Fibroblast of villous mesenchyme (primary cell): ENCODE data around the gene MYG1. TPM values are rescaled to one million over a fixed set of nuclear protein-coding genes. Genes with fewer than 3 reads are reported as not detected.

Experiments
- DNase-seq: peaks from one replicate; pipeline ENCODE4 v3.0.0-alpha.2; 2010; ENCODE audit warnings: low read depth
- H3K4me3 ChIP-seq: 2 replicates; pipeline ENCODE4 v1.5.1; 2011; ENCODE audit warnings: low read depth, mild to moderate bottlenecking, low read length
- CTCF ChIP-seq: IDR thresholded peaks from 2 replicates; pipeline ENCODE4 v1.5.1; 2012; ENCODE audit warnings: low read depth, mild to moderate bottlenecking, low read length; ENCODE audit not compliant: insufficient read depth
- total RNA-seq: library from RNA; depleted of rRNA; stranded (reverse); fragments of >200 nt; gene quantifications from 2 replicates; pipeline ENCODE4 v1.2.3, GENCODE V29; 2012

The MYG1 gene
- total RNA-seq, 1 donor: 30.2 TPM

- H3K4me3 ChIP-seq: no peak overlapping the region
- TF ChIP-seq CTCF: no peak
- DNase-seq: no peak
Measured at GRCh38 chr12:53347905-53348304, 48.4 kb downstream of the MYG1 start.

- DNase-seq: peak; percentile 90
- no peak overlapping the region for H3K4me3 ChIP-seq
- peak; percentile 82 for TF ChIP-seq CTCF
Measured at GRCh38 chr12:53352331-53353256, 53.1 kb downstream of the MYG1 start.

- no peak for DNase-seq
- no peak overlapping the region for H3K4me3 ChIP-seq
- no peak for TF ChIP-seq CTCF
Measured at GRCh38 chr12:53353257-53353655, 53.8 kb downstream of the MYG1 start.

- DNase-seq: no peak
- no peak for TF ChIP-seq CTCF
- H3K4me3 ChIP-seq: no peak overlapping the region
Measured at GRCh38 chr12:53355121-53355520, 55.6 kb downstream of the MYG1 start.

Other genes starting within 250 kb of the MYG1 start
- 36.7 and 46.1 TPM in 2 replicates for gene TNS2, start 249.6 kb upstream of the MYG1 start, total RNA-seq
- gene SPRYD3, start 220.3 kb upstream of the MYG1 start, total RNA-seq: 17.4 and 19.4 TPM in 2 replicates
- gene IGFBP6, start 202.0 kb upstream of the MYG1 start, total RNA-seq: 277 and 396 TPM in 2 replicates
- not detected in 2 replicates for gene SOAT2, start 196.2 kb upstream of the MYG1 start, total RNA-seq
- gene ZNF740, start 119.0 kb upstream of the MYG1 start, total RNA-seq: 10.6 and 10.8 TPM in 2 replicates
- 5.5 and 7.8 TPM in 2 replicates for gene CSAD, start 118.8 kb upstream of the MYG1 start, total RNA-seq
- gene ITGB7, start 92.4 kb upstream of the MYG1 start, total RNA-seq: under 0.01 TPM in 1 of 2 replicates, not detected in the other
- 28.0 and 29.4 TPM in 2 replicates for gene RARG, start 67.5 kb upstream of the MYG1 start, total RNA-seq
- 4.8 and 6.5 TPM in 2 replicates for gene ESPL1, start 31.4 kb upstream of the MYG1 start, total RNA-seq
- 328 and 382 TPM in 2 replicates for gene PFDN5, start 4.2 kb upstream of the MYG1 start, total RNA-seq
- gene AAAS, start 21.9 kb downstream of the MYG1 start, total RNA-seq: 42.8 and 43.6 TPM in 2 replicates
- gene SP7, start 36.7 kb downstream of the MYG1 start, total RNA-seq: not detected in 2 replicates
- gene SP1, start 80.5 kb downstream of the MYG1 start, total RNA-seq: 31.2 and 45.3 TPM in 2 replicates
- gene AMHR2, start 124.2 kb downstream of the MYG1 start, total RNA-seq: not detected in 2 replicates
- gene PRR13, start 142.0 kb downstream of the MYG1 start, total RNA-seq: 60.0 and 64.4 TPM in 2 replicates
- 193 and 237 TPM in 2 replicates for gene PCBP2, start 152.4 kb downstream of the MYG1 start, total RNA-seq
- gene MAP3K12, start 199.8 kb downstream of the MYG1 start, total RNA-seq: 35.8 and 41.0 TPM in 2 replicates
- gene TARBP2, start 201.6 kb downstream of the MYG1 start, total RNA-seq: 47.4 and 54.8 TPM in 2 replicates
- not detected in 2 replicates for gene NPFF, start 207.8 kb downstream of the MYG1 start, total RNA-seq